HG03139 (cell line): ENCODE data around the gene AP1M1.
"Not testable (repeated sequence)": the region's sequence is repeated elsewhere in the genome, so short reads cannot be mapped to it uniquely, and the experiment has no call there.

Experiments used
- ATAC-seq: cut with Tn5 transposase; IDR thresholded peaks from one replicate; pipeline ENCODE4 v1.9.1; 2021; ENCODE audit not compliant: unreplicated experiment

AP1M1 gene

GRCh38 chr19:16260812-16261161 lies 63.1 kb downstream of the AP1M1 start:
- ATAC-seq: no peak

- no peak for ATAC-seq
Measured at GRCh38 chr19:16261584-16262368, 64.1 kb downstream of the AP1M1 start.

- no peak for ATAC-seq
Measured at GRCh38 chr19:16262618-16263017, 64.9 kb downstream of the AP1M1 start.

GRCh38 chr19:16263141-16263761 lies 65.5 kb downstream of the AP1M1 start:
- no peak for ATAC-seq

GRCh38 chr19:16265205-16265604 lies 67.5 kb downstream of the AP1M1 start:
- ATAC-seq: no peak

- ATAC-seq: no peak
Measured at GRCh38 chr19:16265890-16266585, 68.3 kb downstream of the AP1M1 start.

GRCh38 chr19:16266586-16266942 lies 68.9 kb downstream of the AP1M1 start:
- no peak for ATAC-seq

GRCh38 chr19:16268676-16269319 lies 71.1 kb downstream of the AP1M1 start:
- ATAC-seq: no peak

GRCh38 chr19:16272945-16273344 lies 75.2 kb downstream of the AP1M1 start:
- ATAC-seq: no peak

GRCh38 chr19:16274447-16274846 lies 76.7 kb downstream of the AP1M1 start:
- no peak for ATAC-seq

GRCh38 chr19:16280306-16280705 lies 82.6 kb downstream of the AP1M1 start:
- ATAC-seq: no peak

GRCh38 chr19:16281743-16282142 lies 84.0 kb downstream of the AP1M1 start:
- ATAC-seq: no peak

- no peak for ATAC-seq
Measured at GRCh38 chr19:16283210-16284061, 85.7 kb downstream of the AP1M1 start.

- no peak for ATAC-seq
Measured at GRCh38 chr19:16284505-16284904, 86.8 kb downstream of the AP1M1 start.

GRCh38 chr19:16285079-16285478 lies 87.4 kb downstream of the AP1M1 start:
- ATAC-seq: not testable (repeated sequence)

GRCh38 chr19:16285769-16286498 lies 88.2 kb downstream of the AP1M1 start:
- ATAC-seq: no peak

- ATAC-seq: no peak
Measured at GRCh38 chr19:16288544-16288943, 90.8 kb downstream of the AP1M1 start.

- no peak for ATAC-seq
Measured at GRCh38 chr19:16289594-16289993, 91.9 kb downstream of the AP1M1 start.

- no peak for ATAC-seq
Measured at GRCh38 chr19:16290692-16291091, 93.0 kb downstream of the AP1M1 start.
